Measurements from ENCODE around the gene SEPTIN8.

SEPTIN8 gene

GRCh38 chr5:132736853-132737833, 39.9 kb downstream of the SEPTIN8 start, which contains the start of gene KIF3A:
Gene KIF3A (minus strand): TSS chr5:132737546. CDS start chr5:132737419, 127 bp downstream.
- peaks cover 13% of the 10 kb centered on the region for H3K36me3 Mint-ChIP-seq (ENCODE audit: low read depth)
- TF ChIP-seq CTCF (IDR thresholded peaks at IDR 0.05; ENCODE audit: unreplicated experiment in 3 of 3) = peak in 2 of 3 experiments; percentile 0 to 13
- peak within 1 kb of the TSS in 2 of 3 experiments; percentile 25 to 73 for H3K27ac Mint-ChIP-seq
- H3K4me3 Mint-ChIP-seq = peak within 1 kb of the TSS; percentile 91 to 93 (median 93)
- peaks cover 21% of the 10 kb centered on the region for H3K27me3 Mint-ChIP-seq (ENCODE audit: low read depth)
- no peaks in the 10 kb centered on the region for H3K9me3 Mint-ChIP-seq
- H3K4me1 Mint-ChIP-seq = peaks cover 18% of the 10 kb centered on the region

GRCh38 chr5:132734687-132735086, 42.4 kb downstream of the SEPTIN8 start:
- no peak for TF ChIP-seq CTCF (IDR thresholded peaks at IDR 0.05; ENCODE audit: unreplicated experiment in 3 of 3)
- Mint-ChIP-seq H3K4me3 (peak overlapping the region; percentile 46 to 76 (median 66)), H3K36me3 (ENCODE audit: low read depth) (peaks cover 16% of the 10 kb centered on the region), H3K9me3 (no peaks in the 10 kb centered on the region), H3K27ac (no peak overlapping the region), H3K27me3 (ENCODE audit: low read depth) (peaks cover 12% of the 10 kb centered on the region), H3K4me1 (peaks cover 18% of the 10 kb centered on the region)

GRCh38 chr5:132733499-132734148, 43.4 kb downstream of the SEPTIN8 start:
- H3K4me3 Mint-ChIP-seq = peak overlapping the region in 1 of 3 experiments; percentile 21
- TF ChIP-seq CTCF (IDR thresholded peaks at IDR 0.05; ENCODE audit: unreplicated experiment in 3 of 3) = no peak
- peaks cover 18% of the 10 kb centered on the region for H3K4me1 Mint-ChIP-seq
- no peak overlapping the region for H3K27ac Mint-ChIP-seq
- H3K36me3 Mint-ChIP-seq (ENCODE audit: low read depth) = peaks cover 16% of the 10 kb centered on the region
- no peaks in the 10 kb centered on the region for H3K9me3 Mint-ChIP-seq
- H3K27me3 Mint-ChIP-seq (ENCODE audit: low read depth) = peaks cover 6% of the 10 kb centered on the region

- no peak for TF ChIP-seq CTCF (IDR thresholded peaks at IDR 0.05; ENCODE audit: unreplicated experiment in 3 of 3)
- no peaks in the 10 kb centered on the region for H3K4me1 Mint-ChIP-seq
- no peak overlapping the region for H3K27ac Mint-ChIP-seq
- H3K36me3 Mint-ChIP-seq (ENCODE audit: low read depth) = peaks cover 30% of the 10 kb centered on the region
- no peak overlapping the region for H3K4me3 Mint-ChIP-seq
- no peaks in the 10 kb centered on the region for H3K27me3 Mint-ChIP-seq (ENCODE audit: low read depth)
- H3K9me3 Mint-ChIP-seq = no peaks in the 10 kb centered on the region
Measured at GRCh38 chr5:132729896-132730295, 47.1 kb downstream of the SEPTIN8 start.

GRCh38 chr5:132725745-132726144, 51.3 kb downstream of the SEPTIN8 start:
- no peak overlapping the region for H3K4me3 Mint-ChIP-seq
- no peaks in the 10 kb centered on the region for H3K4me1 Mint-ChIP-seq
- no peak for TF ChIP-seq CTCF (IDR thresholded peaks at IDR 0.05; ENCODE audit: unreplicated experiment in 3 of 3)
- peaks cover 49% of the 10 kb centered on the region for H3K36me3 Mint-ChIP-seq (ENCODE audit: low read depth)
- H3K27me3 Mint-ChIP-seq (ENCODE audit: low read depth) = no peaks in the 10 kb centered on the region
- H3K9me3 Mint-ChIP-seq = no peaks in the 10 kb centered on the region
- no peak overlapping the region for H3K27ac Mint-ChIP-seq

All from nephron (organoid).